Fibroblast of skin of abdomen (primary cell): ENCODE data around the gene EGFLAM.

Experiments used
- DNase-seq: peaks from one replicate; pipeline ENCODE4 v3.0.0-alpha.2; 2013

The EGFLAM gene

DNA sequence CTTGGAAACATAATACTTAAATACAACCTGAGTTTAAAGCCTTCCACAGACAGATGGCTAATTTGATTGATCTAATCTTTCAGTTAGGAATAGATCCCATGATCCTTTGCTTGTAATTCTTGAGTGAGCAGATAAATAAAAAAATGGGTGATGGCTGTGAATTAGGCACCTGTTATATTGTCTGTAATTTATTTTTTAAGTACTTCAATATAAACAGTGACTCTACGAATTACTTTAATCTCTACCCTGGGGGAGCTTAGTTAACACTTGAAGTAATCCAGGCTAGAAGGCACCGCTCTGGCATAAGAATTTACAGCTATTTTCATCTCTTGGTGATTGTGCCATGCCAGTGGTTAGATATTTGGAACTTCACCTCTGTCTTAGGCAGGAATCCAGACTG, 9.0 kb downstream of the EGFLAM start:
- no peak for DNase-seq

DNA sequence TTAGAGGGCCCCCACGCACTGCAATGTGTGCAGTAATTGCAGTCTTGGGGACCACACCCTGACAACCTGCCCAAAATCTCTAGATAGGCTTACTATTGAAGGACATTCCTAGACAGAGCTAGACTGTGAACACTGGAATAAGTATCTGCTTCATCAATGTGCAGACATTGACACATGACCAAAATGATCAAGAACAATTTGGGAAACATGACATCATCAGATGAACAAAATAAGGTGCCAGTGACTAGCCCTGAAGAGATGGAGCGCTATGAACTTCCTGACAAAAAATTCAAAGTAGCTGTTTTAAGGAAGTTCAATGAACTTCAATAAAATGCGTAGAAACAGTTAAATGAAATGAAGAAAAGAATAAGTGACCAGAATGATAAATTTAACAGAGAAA, 15.3 kb downstream of the EGFLAM start:
- no peak for DNase-seq

DNA sequence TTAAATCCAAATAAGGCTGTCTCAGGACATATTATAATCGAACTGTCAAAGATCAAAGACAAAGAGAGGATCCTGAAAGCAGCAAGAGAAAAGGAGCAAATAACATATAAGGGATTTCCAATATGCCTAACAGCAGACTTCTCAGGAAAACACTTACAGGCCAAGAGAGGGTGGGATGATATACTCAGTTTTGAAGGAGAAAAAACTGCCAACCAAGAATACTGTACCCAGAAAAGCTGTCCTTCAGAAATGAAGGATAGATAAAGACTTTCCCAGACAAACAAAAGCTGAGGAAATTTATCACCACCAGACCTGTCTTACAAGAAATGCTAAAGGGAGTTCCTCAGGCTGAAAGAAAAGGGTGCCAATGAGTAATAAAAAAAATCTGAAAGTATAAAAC, 16.0 kb downstream of the EGFLAM start:
- DNase-seq = no peak

DNA sequence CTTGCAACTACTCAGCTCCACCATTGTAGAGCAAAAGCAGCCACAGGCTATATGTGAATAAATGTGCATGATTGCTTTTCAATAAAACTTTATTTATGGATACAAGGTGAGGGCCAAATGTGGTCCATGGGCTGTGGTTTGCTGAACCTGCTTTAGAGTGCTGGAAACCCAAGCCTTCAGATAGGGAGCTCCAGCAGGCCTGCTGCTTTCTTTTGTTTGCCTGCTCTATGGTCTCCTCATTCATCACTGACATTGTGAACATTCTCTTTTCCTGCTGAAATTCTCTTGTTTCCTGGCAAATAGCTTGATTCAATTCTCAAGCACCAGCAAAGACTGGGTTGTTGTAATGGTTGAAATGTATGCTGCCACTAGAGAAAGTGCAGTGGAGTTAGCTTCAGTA, 26.0 kb downstream of the EGFLAM start:
- no peak for DNase-seq

DNA sequence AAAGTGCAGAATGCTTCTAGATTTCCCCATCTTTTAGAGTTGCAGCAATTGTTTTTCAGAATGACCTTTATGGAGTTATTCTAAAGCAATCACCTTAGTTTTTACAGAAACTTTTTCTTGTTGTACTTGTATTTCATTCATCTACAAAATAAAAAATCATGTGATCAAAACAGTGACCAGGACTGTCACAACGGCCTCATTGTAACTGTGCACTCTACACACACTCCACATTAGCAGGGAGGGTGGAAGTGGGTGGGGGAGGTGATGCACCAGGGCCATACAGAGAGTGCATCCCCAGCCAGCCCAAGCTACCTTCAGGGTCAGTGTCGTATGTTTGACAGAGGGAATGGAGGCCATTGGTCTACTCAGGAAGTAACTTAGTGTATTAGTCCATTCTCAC, 26.9 kb downstream of the EGFLAM start:
- DNase-seq = no peak

DNA sequence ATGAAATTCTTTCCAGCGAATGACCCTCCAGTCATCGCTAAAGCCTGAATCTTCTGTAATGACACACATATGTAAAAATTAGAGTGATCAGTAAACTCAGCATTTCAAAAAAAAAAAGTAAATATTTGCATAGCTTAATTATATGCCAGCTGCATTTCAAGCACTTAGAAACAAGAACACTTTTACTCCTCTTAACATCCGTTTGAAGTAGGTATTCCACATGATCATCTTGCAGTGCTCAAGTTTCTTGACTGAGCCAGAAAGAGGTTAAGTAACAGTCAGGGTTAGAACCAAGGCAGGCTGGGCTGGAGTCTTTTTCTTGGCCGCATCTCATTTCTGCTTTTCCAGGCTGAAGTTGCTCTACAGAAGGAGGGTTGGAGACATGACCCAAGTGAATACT, 27.6 kb downstream of the EGFLAM start:
- no peak for DNase-seq

DNA sequence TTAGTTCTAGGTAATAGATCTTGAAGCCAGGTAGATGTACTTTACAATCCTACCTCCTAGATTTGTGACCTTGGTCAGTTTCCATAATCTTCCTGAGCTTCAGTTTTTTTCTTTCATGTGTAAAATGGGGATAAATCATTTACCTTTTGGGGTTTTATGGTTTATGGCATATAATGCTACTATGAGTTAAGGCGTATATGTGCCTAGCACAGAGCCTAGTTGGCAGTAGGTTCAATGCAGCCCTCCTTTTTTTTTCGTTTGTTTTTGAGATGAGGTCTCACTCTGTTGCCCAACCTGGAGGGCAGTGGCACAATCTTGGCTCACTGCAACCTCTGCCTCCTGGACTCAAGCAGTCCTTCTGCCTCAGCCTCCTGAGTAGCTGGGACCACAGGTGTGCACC, 28.8 kb downstream of the EGFLAM start:
- no peak for DNase-seq

DNA sequence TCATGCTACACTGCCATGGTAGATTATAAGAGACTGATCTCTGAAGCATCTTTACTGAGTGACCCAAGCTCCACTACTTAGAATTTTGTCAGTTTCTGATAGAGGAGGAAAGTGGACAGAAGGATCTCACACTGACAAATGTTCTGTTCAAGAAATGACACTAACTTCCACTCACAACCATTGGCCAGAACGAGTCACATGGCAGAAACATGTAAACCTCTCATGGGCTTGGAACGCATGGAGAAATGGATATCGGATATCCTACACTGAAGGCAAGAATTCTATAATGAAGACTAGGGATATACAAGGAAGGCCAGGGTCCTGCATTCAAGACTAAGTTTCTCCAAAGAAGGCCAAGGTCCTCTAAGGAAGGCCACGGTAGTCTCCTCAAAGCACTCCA, 31.1 kb downstream of the EGFLAM start:
- DNase-seq = no peak

DNA sequence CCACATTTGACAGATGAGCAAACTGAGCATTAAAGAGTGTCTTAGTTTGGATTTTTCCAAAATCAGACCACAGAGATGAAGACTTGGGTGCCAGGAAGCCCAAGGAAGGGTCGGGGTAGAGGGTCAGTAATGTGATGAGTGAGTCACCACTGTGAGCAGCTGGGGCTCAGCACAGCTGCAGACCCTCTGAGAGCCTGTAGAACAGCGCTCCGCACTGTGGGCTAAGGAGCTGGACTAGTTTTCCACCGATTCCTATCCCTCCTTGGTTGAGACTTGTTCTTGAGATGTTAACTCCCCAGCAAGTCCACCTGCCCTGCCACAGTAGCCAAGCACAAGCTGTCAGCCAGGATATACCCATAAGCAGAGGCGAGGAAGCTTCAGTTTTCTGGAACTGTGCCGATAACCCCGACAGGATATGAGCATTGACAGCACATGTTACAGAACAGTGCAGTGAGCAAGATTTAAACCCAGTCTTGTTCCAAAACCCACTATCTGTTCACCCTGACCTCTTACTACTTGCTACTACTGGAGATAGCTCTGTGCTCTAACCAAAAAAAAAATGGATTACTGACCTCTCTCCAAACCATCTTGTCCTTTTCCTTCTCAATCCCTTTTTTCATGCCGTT, 31.8 kb downstream of the EGFLAM start:
- peak; percentile 4 for DNase-seq

DNA sequence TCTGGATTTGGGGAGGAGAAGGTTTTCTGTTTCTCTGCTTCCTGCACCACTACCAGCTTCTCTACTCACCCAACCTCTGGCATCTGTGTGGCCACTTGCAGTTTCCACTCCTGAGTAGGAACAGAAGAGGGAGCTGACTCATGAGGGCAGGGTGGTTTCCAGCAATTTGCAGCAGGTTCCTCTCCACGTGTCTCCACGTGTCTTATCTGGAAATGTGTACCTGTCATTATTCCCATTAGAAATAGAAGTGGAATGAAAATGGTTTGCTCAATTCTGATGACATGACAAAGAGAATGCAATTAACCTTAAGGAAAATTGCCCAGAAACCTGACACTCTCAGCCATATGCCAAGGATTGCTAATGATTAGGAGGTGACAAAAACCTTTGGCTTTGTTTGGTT, 33.0 kb downstream of the EGFLAM start:
- DNase-seq = no peak

DNA sequence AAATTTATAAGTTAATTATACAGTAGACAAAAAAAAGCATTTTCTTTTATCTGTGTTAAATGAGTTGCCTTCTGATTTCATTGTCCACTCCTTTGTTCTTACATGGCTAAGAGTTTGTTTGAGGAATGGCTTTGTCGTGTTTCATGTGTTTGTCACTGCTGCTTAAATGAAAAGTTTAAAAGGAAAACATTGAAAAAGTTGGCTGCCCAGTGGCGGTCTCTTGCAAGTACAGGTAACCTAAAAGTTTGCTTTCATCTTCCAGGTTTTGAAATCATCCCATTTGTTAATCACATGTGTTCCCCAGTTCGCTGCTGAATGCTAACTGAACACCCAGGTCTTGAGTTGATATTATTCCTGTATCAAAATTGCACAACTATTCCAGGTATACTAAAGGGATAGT, 33.9 kb downstream of the EGFLAM start:
- no peak for DNase-seq

DNA sequence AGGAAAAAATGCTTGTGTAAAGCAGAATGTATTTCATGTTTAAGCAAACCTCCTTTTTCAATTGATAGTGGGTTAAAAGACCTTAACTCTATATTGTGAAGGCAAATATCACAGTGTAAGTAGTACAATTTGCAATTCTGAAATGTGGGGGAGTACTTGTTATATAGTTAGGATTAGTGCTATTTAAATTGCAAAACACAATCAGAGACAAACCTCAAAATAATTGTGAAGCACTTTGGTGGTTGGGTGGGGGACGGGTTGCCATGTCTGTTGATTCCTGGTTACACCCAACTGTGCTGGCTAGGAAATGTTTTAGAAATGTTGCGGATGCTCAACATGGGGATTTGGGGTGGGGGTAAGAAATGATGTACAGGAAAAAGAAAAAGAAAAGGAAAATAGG, 37.4 kb downstream of the EGFLAM start:
- no peak for DNase-seq

DNA sequence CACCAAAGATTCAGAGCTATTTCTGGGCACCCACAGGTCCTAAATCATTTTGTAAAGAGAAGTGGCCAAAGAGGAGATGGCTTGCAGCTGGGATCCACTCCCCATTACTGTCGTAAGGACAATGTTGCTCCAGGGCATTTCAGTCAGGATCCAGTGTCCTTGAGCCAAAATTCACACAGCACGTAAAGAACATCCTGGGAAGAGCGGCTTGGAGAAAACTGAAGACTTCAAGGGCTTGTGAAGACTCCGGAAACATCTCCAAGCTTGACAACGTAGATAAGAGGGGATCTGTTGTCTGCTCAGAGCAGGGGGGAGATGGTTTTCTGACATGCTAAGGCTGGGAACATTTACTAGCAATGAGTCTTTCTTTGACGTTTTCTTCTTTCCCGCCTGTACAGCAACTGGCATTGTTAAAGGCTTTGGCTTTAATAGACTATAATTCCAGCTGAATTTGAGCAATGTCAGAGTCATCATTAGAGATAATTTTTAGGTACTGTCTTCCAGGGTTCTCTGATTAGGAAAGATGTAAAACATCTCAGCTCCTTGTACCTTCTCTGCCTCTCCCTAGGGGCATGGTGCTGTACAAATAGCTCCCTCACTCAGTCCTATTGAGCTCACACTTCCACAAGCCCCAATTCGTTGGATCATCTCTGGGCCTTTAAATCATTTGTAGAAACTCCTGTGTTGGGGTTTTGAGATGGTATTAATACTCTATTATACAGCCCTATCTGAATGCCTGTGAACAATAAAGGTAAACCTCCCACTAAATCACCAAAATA, 39.7 kb downstream of the EGFLAM start:
- DNase-seq = no peak

DNA sequence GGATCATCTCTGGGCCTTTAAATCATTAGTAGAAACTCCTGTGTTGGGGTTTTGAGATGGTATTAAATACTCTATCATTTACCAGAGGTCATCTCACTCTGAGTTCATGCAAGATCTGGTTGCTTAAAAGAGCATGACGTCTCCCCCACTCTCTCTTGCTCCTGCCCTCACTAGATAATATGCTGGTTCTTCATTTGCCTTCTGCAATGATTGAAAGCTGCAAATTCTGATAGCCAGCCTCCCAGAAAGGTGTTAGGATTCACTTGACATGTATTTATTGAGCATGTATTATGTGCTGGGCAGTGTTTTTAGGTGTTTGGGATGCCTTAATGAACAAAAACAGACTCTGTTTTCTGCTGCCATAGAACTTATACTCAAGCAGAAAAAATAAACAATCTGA, 41.2 kb downstream of the EGFLAM start:
- DNase-seq = no peak

DNA sequence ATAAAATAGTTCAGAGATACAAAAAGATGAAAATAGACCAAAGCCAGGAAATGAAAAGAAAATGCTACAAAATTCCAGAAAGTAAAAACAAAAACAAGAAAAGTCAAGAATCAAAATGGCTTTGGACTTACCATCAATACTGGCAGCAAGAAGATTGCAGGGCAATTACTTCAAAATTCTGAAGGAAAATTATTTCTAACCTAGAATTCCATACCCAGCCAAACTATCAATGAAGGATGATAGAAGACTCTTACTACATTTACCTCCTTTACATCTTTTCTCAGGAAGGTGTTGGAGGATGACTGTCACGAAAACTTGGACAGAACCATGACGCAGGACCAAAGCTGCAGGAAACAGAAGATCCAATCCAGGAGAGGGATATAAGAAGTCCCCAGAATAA, 46.8 kb downstream of the EGFLAM start:
- no peak for DNase-seq

DNA sequence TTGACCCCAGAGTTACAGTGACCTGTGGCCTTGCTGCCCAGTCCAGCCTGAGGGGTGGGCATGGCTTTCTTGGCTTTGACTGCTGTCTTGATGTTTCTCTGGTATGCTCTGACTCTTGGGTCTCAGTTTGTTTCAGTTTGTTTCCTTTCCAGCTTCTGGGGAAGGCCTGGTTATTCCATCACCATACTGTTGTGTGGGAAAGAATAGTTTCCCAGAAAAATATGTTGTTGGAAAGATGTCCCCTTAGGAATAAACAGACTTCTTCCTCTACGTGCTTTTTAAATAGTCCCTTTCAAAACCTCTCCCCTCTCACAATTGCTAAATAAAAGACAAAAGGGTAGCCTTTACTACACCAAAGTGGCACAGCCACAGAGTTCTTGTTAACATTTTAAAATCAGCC, 49.5 kb downstream of the EGFLAM start:
- DNase-seq = no peak

DNA sequence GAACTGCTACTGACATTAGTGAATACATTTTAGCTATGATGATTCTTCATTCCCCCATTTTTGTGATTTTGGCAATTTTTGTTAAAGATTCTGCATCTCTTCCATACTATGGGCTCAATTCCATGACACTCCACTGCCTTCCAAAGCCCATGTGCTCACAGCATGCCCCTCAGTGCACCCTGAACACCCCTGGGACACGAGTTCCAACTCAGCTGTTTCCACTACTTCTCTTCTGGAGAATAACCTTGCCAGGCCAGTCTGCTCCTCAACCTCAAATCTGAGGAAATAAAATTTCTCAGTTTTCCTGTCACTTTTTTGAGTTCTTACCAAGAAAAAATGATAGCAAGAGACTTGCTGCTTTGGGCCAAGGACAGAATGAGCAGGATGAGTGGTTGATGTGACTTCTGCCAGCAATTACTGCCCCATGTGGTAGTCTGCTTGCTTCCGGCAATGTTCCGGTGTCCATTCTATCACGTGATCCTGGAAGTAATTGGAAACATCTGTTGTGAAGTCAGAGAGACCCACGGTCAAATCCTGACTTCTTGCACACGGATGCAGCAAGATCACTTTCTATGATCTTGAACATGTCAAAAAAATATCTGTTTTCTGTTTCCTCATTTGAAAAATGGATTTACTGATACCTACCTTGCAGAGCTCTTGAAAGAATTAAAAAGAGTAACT, 58.3 kb downstream of the EGFLAM start:
- DNase-seq = peak; percentile 60

DNA sequence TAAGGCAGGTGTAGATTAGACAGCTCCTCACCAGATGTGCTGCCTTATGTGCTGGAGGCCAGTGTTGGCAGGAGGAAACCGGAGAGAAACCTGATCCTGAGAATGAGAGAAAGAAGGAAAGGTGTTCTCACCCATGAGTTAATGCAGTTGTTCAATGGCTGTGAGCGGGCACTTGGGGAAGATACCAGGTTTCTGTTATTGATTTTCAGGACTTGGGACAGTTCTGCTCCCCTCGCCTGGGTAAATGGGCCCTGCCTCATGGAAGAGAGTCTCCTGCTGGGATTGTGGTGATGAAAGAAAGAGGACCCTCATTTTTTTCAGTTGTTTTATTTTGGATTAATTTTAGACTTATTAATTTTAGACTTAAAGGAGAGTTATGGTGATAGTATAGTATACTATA, 59.5 kb downstream of the EGFLAM start:
- no peak for DNase-seq

DNA sequence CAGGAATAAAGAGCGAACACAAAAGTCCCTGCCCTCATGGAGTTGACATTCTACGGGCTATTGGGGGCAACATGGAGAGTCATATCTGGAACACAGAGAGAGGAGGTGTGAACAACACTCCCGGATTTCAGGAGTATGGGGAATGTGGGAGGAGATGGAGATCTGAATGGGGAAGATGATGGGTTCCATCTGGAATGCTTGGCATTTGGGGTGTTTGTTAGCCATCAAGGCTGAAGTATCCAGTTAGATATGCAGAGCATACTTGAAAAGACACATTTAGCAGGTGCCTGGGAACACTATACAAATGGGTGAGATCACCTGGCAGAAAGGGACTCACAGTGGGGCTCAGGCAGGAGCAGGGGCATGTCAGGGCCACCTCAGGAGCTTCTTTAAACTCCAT, 61.1 kb downstream of the EGFLAM start:
- no peak for DNase-seq

DNA sequence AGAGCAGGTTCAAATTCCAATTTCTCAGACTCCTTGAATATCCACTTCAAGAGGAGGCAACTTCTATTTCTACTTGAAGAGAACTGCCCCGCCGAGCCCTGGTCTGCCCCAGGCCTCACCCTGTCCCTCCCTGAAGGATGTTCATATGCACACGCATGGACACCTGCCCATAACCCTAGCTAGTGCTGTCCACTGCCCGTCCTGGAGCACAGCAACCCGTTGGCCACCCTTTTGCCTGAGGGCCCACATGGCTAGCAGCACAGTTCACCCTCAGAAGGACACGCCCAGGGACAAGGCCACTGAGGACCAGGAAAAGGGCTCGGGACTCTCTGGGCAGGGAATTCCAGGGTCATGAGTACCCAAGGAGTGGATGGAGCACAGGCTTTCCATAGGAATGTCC, 63.6 kb downstream of the EGFLAM start:
- no peak for DNase-seq

DNA sequence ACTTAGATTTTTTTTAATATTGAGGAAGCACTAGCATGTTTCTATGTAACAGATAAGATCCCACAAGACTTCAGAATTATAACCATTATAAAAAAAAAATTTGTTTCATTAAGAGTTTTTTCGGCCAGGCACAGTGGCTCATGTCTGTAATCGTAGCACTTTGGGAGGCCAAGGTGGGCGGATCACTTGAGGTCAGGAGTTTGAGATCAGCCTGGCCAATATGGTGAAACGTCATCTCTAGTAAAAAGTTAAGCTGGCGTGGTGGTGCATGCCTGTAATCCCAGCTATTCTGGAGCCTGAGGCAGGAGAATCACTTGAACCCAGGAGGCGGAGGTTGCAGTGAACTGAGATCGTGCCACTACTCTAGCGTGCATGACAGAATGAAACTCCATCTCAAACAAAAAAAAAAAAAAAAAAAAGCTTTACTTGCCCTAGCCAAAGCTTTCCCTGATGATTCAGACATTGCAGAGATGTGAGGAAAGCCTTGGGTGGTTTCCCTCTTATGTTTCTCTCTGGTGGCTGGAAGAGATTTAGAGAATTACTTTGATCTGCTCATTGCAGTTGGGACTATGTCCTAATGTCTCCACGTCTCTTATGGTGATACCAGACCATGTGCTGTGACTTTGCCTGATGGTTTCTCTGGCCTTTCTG, 65.4 kb downstream of the EGFLAM start:
- DNase-seq = peak; percentile 73

DNA sequence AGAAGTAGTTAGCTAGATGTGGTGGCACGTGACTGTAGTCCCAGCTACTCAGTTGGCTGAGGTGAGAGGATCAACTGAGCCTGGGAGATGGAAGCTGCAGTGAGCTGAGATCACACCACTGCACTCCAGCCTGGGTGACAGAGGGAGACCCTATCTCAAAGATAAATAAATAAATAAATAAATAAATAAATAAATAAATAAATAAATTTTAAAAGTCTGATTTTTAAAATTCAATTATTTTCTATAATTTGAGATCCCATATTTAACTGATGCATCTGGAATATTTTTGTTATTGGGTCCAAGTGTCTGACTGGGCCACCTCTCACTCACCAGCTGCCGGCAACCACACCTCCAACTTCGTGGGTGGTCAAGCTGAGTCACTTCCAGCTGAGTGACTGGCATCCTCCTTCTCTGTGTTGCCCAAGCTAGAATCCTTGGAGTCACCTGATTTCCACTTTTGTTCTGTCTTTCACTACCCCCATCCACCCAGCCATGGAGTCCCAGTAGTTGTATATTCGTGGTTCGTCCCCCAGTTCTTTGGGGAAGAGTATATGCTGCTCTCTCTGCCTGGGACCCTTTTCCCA, 70.9 kb downstream of the EGFLAM start:
- peak; percentile 20 for DNase-seq

DNA sequence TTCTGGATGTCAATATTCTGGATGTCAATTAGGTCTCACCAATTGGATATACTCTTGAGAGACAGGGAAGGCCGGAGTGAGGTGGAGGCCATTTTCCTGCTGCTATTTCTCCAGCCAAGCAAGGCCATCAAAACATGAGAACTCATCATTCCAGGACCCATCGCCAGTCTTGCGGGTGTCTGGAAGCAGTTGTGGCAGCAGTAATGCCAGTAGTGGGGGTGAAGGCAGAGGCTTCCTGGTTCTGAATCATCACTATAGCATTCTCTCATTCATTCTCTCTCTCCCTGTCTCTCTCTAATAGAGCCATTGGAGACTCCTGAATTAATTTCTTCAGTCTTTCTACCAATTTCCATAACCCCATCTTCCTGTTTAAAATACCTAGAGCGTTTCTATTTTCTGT, 71.8 kb downstream of the EGFLAM start:
- peak; percentile 34 for DNase-seq
